H4 (cell line): Measurements from ENCODE around the gene PHTF1. TPM values are rescaled to one million over a fixed set of nuclear protein-coding genes. Genes with fewer than 3 reads are reported as not detected.

Experiments
- DNase-seq: peaks from one replicate; pipeline ENCODE4 v3.0.0-alpha.2; 2015; ENCODE audit warnings: low spot score
- total RNA-seq: library from RNA; depleted of rRNA; stranded (reverse); fragments of >200 nt; shearing (Covaris generic); gene quantifications from 2 replicates; pipeline ENCODE4 v1.2.3, GENCODE V29; 2014; rRNA removed

Gene PHTF1
- 19.2 and 26.3 TPM in 2 replicates for total RNA-seq

GRCh38 chr1:113759333-113760101, at the start of gene PHTF1:
Gene PHTF1 (minus strand): TSS chr1:113759486. CDS start chr1:113758703, 783 bp downstream.
- peak; percentile 50 for DNase-seq

DNA sequence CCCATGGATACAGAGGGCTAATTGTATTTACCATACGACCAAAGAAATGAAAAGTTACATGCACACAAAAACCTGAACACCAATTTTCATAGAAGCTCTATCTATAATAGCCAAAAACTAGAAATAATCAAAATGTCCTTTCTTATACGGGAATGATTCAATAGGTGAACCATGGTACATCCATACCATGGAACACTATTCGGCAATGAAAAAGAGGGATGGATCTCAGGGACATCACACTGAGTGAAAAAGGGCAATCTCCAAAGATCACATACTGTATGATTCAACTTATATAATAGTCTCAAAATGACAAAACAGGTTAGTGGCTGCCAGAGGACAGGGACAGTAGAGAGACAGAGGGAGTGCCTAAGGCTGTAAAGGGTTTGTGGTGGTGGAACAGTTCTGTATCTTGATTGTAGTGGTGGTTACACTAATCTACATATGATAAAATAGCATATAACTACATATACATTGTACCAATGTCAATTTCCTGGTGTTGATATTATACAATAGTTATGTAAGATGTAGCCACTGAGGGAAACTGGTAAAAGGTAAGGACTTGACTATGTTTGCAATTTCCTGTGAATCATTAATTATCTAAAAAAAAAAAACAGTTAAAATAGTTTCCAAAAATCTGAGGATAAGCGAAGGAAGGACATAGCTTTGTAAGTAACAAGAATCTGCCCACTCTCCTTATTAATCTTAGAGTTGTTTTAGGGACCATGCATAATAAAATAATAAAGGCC, 49.3 kb upstream of the PHTF1 start:
- DNase-seq, result no peak

- no peak for DNase-seq
Measured at GRCh38 chr1:113805639-113806038, 46.4 kb upstream of the PHTF1 start.

- DNase-seq, result no peak
Measured at GRCh38 chr1:113805256-113805531, 45.9 kb upstream of the PHTF1 start.

- DNase-seq, result peak; percentile 29
Measured at GRCh38 chr1:113804421-113805255, 45.4 kb upstream of the PHTF1 start.

GRCh38 chr1:113802367-113803007, 43.2 kb upstream of the PHTF1 start:
- DNase-seq, result no peak

- no peak for DNase-seq
Measured at GRCh38 chr1:113800487-113800886, 41.2 kb upstream of the PHTF1 start.

DNA sequence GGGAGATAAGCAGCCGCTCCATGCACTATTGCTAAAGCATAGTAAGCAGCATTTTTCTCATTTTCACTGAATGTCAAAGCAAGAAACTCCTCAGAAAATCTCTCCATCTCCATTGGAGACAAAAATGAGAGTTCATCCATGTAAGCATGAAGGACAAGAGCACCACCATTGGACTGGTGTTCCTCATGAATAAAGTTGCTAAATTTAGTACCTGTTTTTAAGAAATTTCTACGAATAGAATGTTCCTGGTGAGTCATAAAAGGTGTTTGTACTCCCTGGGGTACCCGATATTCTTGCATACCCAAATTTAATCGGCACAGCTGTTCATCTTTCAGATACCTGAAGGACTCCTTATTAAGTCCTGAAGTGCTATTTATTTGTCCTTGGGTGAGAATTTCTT, 38.2 kb upstream of the PHTF1 start:
- no peak for DNase-seq

DNA sequence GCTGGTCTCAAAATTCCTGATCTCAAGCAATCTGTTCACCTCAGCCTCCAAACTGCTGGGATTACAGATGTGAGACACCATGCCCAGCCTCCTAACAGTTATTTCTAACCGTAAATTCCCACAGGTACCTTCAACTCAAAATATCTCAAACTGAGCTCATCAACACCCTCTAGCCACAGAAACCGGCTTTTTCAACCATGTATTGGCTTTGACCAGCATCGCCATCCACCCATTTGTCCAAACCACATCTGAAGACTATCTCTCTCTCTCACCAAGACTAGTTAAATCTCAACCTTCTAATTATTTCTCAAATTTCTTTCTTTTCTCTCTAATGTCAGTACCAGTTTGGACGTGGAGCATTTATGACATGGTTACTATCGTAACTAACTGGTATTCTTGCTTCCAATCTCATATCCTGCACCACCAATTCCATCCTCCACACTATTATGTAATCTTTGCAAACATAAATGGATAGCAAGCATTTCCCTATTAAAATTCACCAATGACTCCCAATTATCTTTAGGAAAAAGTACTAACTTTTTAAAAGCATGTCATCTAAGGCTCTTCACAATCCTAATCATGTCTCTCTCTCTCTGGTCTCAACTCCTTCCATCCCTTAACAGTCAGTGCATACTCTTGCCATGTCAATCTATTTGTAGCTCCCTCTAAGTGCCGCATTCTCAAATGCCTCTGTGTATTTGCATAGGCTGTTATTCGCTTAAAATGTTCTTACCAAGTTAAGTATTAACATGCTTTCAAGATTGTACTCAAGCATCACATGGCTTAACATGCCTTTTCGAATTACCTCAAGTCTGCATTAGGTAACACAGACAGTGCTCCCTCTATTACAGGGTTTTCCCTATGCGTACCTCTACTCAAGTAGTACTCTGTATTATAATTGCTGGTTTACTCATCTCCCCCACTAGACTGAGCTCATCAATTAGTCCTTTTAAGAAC, 34.9 kb upstream of the PHTF1 start:
- no peak for DNase-seq

DNA sequence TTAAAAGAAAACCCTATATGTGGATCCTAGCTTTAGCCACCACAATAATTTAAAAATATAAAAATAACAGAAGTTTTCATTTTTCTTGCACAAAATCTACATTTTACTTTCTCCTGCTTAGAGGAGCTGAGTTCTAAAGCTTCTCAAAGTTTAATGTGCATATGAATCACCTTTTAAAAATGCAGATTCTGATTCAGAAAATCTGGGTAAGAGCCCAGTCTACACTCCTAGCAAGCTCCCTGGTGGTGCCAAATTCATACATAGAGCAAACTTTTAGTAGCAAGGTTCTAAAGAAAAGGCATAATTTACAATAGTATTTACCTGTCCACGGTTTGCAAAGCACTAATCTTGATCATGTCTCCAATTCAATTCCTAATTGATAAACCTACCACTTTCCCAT, 33.7 kb upstream of the PHTF1 start:
- no peak for DNase-seq

- no peak for DNase-seq
Measured at GRCh38 chr1:113792471-113792870, 33.2 kb upstream of the PHTF1 start.

GRCh38 chr1:113788802-113789201, 29.5 kb upstream of the PHTF1 start:
- no peak for DNase-seq

DNA sequence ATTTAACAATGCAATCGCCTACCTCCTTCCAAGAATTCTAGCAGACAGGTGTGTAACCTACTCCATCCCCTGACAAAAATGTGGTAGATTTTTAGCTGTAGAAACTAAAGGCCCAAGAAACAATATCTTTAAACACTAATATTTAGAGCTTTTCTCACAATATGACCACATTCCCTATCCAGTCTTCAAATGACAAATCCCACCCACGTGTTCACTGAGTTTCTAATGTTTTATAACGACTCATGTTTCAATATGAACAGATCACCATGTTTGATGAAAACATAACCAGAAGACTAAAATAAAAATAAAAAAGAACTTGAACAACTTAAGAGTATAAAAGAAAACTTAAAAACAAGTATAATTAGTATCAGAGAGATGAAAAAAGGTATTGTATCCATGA, 28.4 kb upstream of the PHTF1 start:
- DNase-seq, result no peak

DNA sequence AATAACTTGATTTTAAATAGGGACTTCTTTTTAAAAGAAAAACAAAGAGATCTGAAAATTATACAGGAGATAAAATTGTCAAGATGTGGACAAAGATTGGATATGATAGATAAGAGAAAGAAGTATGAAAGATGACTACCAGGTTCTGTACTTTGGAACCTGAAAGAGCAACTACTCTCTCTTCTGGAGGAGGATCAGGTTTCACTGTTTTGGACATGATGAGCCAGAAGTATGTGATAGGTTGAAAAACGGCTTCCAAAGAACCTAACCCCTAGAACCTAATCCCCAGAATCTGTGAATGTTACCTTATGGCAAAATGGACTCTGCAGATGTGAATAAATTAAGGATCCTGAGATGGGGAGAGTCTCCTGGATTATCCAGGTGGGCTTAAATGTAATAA, 26.8 kb upstream of the PHTF1 start:
- DNase-seq, result no peak

DNA sequence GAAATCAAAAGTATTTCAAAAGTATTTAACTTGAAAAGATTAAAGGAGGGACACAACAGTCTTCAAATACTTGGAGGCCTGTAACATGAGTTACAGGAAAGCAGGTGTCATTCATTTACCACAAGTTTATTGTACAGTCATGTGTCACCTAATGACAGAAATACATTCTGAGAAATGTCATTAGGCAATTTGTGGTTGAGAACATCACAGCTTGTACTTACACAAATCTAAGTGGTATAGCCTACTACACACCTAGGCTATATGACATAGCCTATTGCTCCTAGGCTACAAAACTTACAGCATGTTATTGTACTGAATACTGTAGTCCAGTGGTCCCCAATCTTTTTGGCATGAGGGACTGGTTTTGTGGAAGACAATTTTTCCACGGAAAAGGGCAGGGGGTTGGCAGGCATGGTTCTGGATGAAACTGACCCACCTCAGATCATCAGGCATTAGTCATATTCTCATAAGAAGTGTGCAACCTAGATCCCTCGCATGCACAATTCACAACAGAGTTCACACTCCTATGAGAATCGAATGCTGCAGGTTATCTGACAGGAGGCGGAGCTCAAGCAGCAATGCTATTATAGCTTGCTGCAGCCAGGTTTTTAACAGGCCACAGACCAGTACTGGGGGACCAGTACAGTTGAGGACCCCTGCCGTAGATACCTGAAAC, 25.0 kb upstream of the PHTF1 start:
- DNase-seq, result no peak

DNA sequence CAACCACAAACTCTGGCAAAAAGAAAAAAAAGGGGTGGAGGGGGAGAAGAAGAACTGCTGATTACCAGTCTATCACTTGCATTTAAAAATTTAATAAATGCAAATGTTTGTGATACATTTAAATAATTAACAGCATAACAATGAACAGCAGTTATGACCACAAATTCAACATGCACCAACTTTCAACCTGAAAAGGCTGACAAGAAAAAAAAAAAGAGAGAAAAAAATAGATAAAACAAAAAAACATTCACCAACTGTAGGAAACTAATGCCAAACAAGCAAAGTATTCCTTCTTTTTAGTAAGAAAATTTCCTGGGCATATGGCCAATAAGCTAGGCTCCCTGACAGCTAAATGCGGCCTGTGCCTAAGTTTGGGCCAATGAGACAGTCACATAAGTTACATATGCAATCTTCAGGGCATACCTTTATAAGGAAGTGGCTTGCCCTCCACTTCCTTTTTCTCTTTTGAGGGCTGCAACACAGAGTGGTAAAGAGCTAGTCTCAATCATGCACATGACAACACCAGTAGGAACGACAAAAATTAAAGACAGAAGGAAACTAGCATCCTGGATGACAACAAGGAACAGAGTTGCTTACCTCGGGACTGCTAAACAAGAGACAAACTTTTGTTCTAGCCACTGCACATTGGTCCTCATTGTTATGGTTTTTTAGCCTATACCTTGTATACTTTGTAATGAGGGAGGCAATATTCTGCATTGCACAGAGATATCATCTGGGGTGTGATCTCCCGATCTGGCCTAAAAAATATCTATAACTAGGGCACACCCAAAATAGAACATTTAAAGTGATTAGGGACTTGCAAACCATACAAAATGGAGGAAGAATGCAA, 24.2 kb upstream of the PHTF1 start:
- no peak for DNase-seq

DNA sequence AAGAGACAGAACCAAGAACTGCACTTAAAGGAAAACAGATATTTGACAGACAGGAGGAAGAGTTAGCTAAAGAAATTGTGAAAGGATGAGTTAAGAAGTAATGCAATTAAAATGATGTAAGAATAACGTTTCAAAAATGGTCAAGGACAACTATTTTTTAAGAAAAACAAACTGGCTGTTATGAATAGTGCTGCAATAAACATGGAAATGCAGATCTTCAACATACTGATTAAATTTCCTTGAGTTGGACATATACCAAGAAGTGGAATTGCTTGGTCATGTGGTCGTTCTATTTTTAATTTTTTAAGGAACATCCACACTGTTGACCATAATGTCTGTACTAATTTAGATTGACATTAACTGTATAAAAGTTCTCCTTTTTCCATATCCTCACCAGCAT, 23.1 kb upstream of the PHTF1 start:
- DNase-seq, result no peak

GRCh38 chr1:113780374-113781146, 21.3 kb upstream of the PHTF1 start:
- DNase-seq, result peak; percentile 6

DNA sequence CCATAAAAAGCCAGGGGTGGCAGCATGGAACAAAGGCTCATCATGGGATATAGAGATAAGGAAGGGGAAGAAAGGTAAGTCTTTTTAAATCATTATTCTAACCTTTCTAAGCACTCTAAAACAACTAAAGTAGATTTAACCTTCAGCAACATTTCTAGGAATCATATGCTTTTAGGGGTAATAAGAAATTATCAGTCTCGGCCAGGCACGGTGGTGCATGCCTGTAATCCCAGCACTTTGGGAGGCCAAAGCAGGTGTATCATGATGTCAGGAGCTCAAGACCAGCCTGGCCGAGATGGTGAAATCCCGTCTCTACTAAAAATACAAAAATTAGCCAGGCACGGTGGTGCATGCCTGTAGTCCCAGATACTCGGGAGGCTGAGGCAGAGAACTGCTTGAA, 20.3 kb upstream of the PHTF1 start:
- DNase-seq, result no peak
